Measurements from ENCODE around the gene FIBP. TPM values are rescaled to one million over a fixed set of nuclear protein-coding genes. Genes with fewer than 3 reads are reported as not detected.

The FIBP gene
- total RNA-seq (2022; extraction: Qiagen RNA extraction) = 68.8 to 91.4 TPM (median 86.2 TPM) in 5 replicates

GRCh38 chr11:65888163-65888814 is at the start of gene FIBP:
Gene FIBP (minus strand): TSS chr11:65888471. CDS start chr11:65888418, 53 bp downstream.

DNA sequence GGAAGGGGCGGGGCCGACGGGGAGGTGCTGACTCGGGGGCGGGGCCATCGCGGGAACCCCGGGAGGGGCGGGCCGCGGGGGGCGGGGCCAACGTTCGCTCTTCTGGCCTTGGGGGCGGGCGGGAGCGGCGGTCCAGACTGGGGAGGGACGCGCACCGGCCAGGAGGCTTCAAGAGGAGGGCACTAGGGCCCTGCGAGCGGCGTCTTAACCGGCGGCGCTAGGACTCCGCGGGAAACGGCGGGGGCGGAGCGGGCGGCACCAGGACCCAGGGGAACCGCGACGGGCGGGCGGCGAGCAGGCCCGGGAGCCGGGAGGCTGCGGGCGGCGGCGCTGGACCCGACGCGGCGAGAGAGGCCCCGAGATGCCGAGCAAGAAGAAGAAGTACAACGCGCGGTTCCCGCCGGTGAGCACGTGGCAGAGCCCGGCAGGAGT is 30.9 kb upstream of the FIBP start, which contains the start of gene DRAP1:
Gene DRAP1, plus strand, starts transcription at position 286 of the 432 bp plus-strand sequence. Its CDS starts 76 bp downstream, at position 362.

GRCh38 chr11:65918211-65919140 is 30.2 kb upstream of the FIBP start, which contains the start of gene C11orf68:
Gene C11orf68 (minus strand): TSS chr11:65919062. CDS start chr11:65919031, 31 bp downstream.

GRCh38 chr11:65900125-65900898 is 12.0 kb upstream of the FIBP start, which contains the start of gene FOSL1:
Gene FOSL1 (minus strand): TSS chr11:65900388. CDS start chr11:65900339, 49 bp downstream.

GRCh38 chr11:65890324-65891218 is 2.3 kb upstream of the FIBP start, which contains the start of gene CCDC85B:
Gene CCDC85B (plus strand): TSS chr11:65890673. CDS start chr11:65890784, 111 bp downstream.

GRCh38 chr11:65879617-65880016 is 8.7 kb downstream of the FIBP start, which contains the start of gene CTSW:
Gene CTSW (plus strand): TSS chr11:65879837. CDS start chr11:65879855, 18 bp downstream.

DNA sequence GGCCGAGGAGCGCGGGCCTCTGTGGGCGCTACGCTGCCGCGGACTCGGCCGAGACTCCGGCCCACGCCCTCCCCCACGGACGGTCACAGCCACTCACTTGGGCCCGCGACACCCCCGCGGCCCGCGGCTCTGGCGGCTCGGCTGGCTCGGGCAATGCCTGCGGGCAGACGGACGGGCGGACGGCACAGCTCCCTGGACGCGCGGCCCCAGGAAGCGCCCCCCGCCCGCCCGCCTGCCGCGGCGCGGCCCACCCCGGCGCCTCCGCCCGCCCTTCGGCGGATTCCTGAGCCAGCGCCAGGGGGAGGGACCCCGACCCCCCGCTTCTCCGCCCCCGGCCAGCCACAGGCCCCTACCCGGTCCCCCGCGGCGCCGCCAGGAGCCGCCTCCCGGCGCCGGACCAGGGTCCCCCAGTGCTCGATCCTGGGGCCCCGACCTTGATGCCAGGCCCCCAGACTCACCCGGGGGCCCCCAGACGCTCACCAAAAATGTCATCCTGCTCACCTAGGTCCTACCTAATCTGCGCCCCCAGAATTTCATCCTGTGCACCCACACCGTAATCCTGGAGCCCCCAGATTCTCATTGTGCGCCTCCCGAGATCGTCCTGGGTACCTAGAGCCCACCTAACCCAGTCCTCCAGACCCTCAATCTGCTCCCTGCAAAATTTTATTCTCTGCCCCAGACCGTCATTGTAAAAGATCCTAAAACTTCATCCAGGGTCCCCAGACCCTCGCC is 15.5 kb downstream of the FIBP start, which contains the start of gene EFEMP2:
Gene EFEMP2, minus strand, starts transcription at position 215 of the 732 bp plus-strand sequence. CDS start 446 bp downstream, outside the sequence.

GRCh38 chr11:65860278-65861164 is 27.8 kb downstream of the FIBP start, which contains the start of gene MUS81:
Gene MUS81 (plus strand): TSS chr11:65860433. CDS start chr11:65860754, 321 bp downstream.

GRCh38 chr11:65857853-65858680 is 30.2 kb downstream of the FIBP start, which contains the start of gene CFL1:
Gene CFL1 (minus strand): TSS chr11:65858180. CDS start chr11:65858099, 81 bp downstream.

Other genes with a start within 250 kb of the FIBP start
- gene RELA, start 225.6 kb downstream of the FIBP start, total RNA-seq (2022; extraction: Qiagen RNA extraction) = 58.7 to 77.6 TPM (median 77.2 TPM) in 5 replicates
- 43.0 to 54.7 TPM (median 52.9 TPM) in 5 replicates for gene KAT5, start 176.2 kb downstream of the FIBP start, total RNA-seq (2022; extraction: Qiagen RNA extraction)
- gene RNASEH2C, start 167.7 kb downstream of the FIBP start, total RNA-seq (2022; extraction: Qiagen RNA extraction) = 22.8 to 46.0 TPM (median 44.1 TPM) in 5 replicates
- gene AP5B1, start 107.5 kb downstream of the FIBP start, total RNA-seq (2022; extraction: Qiagen RNA extraction) = 7.5 to 12.1 TPM (median 10.0 TPM) in 5 replicates
- gene OVOL1, start 101.4 kb downstream of the FIBP start, total RNA-seq (2022; extraction: Qiagen RNA extraction) = 0.05 to 0.12 TPM (median 0.08 TPM) in 5 replicates
- gene SNX32, start 54.5 kb downstream of the FIBP start, total RNA-seq (2022; extraction: Qiagen RNA extraction) = 0.03 to 0.08 TPM (median 0.04 TPM) in 3 of 5 replicates, not detected in the others
- gene CFL1, start 30.3 kb downstream of the FIBP start, total RNA-seq (2022; extraction: Qiagen RNA extraction) = 2,038 to 2,379 TPM (median 2,208 TPM) in 5 replicates
- gene MUS81, start 28.0 kb downstream of the FIBP start, total RNA-seq (2022; extraction: Qiagen RNA extraction) = 22.6 to 34.8 TPM (median 32.1 TPM) in 5 replicates
- 0.21 to 1.0 TPM (median 0.78 TPM) in 5 replicates for gene EFEMP2, start 15.7 kb downstream of the FIBP start, total RNA-seq (2022; extraction: Qiagen RNA extraction)
- 0.07 to 0.15 TPM in 2 of 5 replicates, not detected in the others for gene CTSW, start 8.6 kb downstream of the FIBP start, total RNA-seq (2022; extraction: Qiagen RNA extraction)
- gene CCDC85B, start 2.2 kb upstream of the FIBP start, total RNA-seq (2022; extraction: Qiagen RNA extraction) = 20.6 to 40.4 TPM (median 35.5 TPM) in 5 replicates
- gene FOSL1, start 11.9 kb upstream of the FIBP start, total RNA-seq (2022; extraction: Qiagen RNA extraction) = 101 to 162 TPM (median 128 TPM) in 5 replicates
- gene C11orf68, start 30.6 kb upstream of the FIBP start, total RNA-seq (2022; extraction: Qiagen RNA extraction) = 27.5 to 41.8 TPM (median 38.7 TPM) in 5 replicates
- 168 to 287 TPM (median 230 TPM) in 5 replicates for gene DRAP1, start 31.0 kb upstream of the FIBP start, total RNA-seq (2022; extraction: Qiagen RNA extraction)
- not detected in 5 replicates for gene TSGA10IP, start 57.0 kb upstream of the FIBP start, total RNA-seq (2022; extraction: Qiagen RNA extraction)
- 46.1 to 70.0 TPM (median 66.5 TPM) in 5 replicates for gene SART1, start 73.3 kb upstream of the FIBP start, total RNA-seq (2022; extraction: Qiagen RNA extraction)
- 39.5 to 47.3 TPM (median 42.0 TPM) in 5 replicates for gene EIF1AD, start 113.7 kb upstream of the FIBP start, total RNA-seq (2022; extraction: Qiagen RNA extraction)
- gene BANF1, start 114.0 kb upstream of the FIBP start, total RNA-seq (2022; extraction: Qiagen RNA extraction) = 383 to 500 TPM (median 463 TPM) in 5 replicates
- gene CST6, start 123.5 kb upstream of the FIBP start, total RNA-seq (2022; extraction: Qiagen RNA extraction) = not detected in 5 replicates
- gene CATSPER1, start 138.0 kb upstream of the FIBP start, total RNA-seq (2022; extraction: Qiagen RNA extraction) = 0.61 to 0.99 TPM (median 0.95 TPM) in 5 replicates
- not detected in 5 replicates for gene GAL3ST3, start 160.7 kb upstream of the FIBP start, total RNA-seq (2022; extraction: Qiagen RNA extraction)
- gene SF3B2, start 163.9 kb upstream of the FIBP start, total RNA-seq (2022; extraction: Qiagen RNA extraction) = 175 to 193 TPM (median 190 TPM) in 5 replicates
- 61.9 to 105 TPM (median 92.3 TPM) in 5 replicates for gene PACS1, start 181.8 kb upstream of the FIBP start, total RNA-seq (2022; extraction: Qiagen RNA extraction)